H9 (cell line): ENCODE results near the gene TMPRSS7. TPM values are rescaled to one million over a fixed set of nuclear protein-coding genes. Genes with fewer than 3 reads are reported as not detected.

Source experiments
- DNase-seq: peaks from one replicate; pipeline ENCODE4 v3.0.0-alpha.2; 2017
- H2AFZ ChIP-seq: one replicate; pipeline ENCODE4 v1.6.1; 2013; ENCODE audit warnings: mild to moderate bottlenecking, low read length, control low read depth, moderate library complexity
- H2AK5ac ChIP-seq: 2 replicates; pipeline ENCODE4 v1.6.1; 2013; ENCODE audit warnings: low read length, control low read depth, mixed read lengths; ENCODE audit not compliant: insufficient read length
- H2BK120ac ChIP-seq: one replicate; pipeline ENCODE4 v1.6.1; 2013; ENCODE audit warnings: low read depth, mild to moderate bottlenecking, low read length, control low read depth, inconsistent platforms; ENCODE audit not compliant: poor library complexity, severe bottlenecking
- H2BK12ac ChIP-seq: 2 replicates; pipeline ENCODE4 v1.6.1; 2013; ENCODE audit warnings: low read length, control low read depth, mixed read lengths, low read depth; ENCODE audit not compliant: insufficient read length
- H2BK15ac ChIP-seq: 2 replicates; pipeline ENCODE4 v1.6.1; 2013; ENCODE audit warnings: low read depth, low read length, control low read depth
- H2BK20ac ChIP-seq: one replicate; pipeline ENCODE4 v1.6.1; 2013; ENCODE audit warnings: low read depth, mild to moderate bottlenecking, low read length, control low read depth, inconsistent platforms; ENCODE audit not compliant: poor library complexity, severe bottlenecking
- H2BK5ac ChIP-seq: 2 replicates; pipeline ENCODE4 v1.6.1; 2013; ENCODE audit warnings: low read length, control low read depth, mixed read lengths; ENCODE audit not compliant: insufficient read length
- H3K14ac ChIP-seq: 2 replicates; pipeline ENCODE4 v1.6.1; 2013; ENCODE audit warnings: low read length, control low read depth; ENCODE audit not compliant: insufficient read depth
- H3K18ac ChIP-seq: 2 replicates; pipeline ENCODE4 v1.6.1; 2013; ENCODE audit warnings: low read depth, mild to moderate bottlenecking, mixed read lengths, low read length, control low read depth; ENCODE audit not compliant: insufficient read length
- H3K23ac ChIP-seq: 2 replicates; pipeline ENCODE4 v1.6.1; 2013; ENCODE audit warnings: low read length, control low read depth, mixed read lengths, low read depth; ENCODE audit not compliant: insufficient read length
- H3K23me2 ChIP-seq: 2 replicates; pipeline ENCODE4 v1.6.1; 2013; ENCODE audit warnings: low read depth, mild to moderate bottlenecking, mixed read lengths, low read length, control low read depth; ENCODE audit not compliant: insufficient read length, poor library complexity, severe bottlenecking
- H3K27ac ChIP-seq: 2 replicates; pipeline ENCODE4 v1.5.1; 2013; ENCODE audit warnings: low read length, control low read depth, mixed read lengths, low read depth; ENCODE audit not compliant: insufficient read length
- H3K27me3 ChIP-seq: 2 replicates; pipeline ENCODE4 v1.6.1; 2013; ENCODE audit warnings: low read length, control low read depth, inconsistent platforms; ENCODE audit not compliant: insufficient read depth
- H3K4ac ChIP-seq: 2 replicates; pipeline ENCODE4 v1.6.1; 2013; ENCODE audit warnings: low read depth, mild to moderate bottlenecking, control low read depth, inconsistent platforms, low read length, moderate library complexity
- H3K4me1 ChIP-seq: 2 replicates; pipeline ENCODE4 v1.6.1; 2013; ENCODE audit warnings: low read length, control low read depth, inconsistent platforms; ENCODE audit not compliant: insufficient read depth
- H3K4me2 ChIP-seq: 2 replicates; pipeline ENCODE4 v1.6.1; 2013; ENCODE audit warnings: low read length, control low read depth, mixed read lengths; ENCODE audit not compliant: insufficient read length, insufficient read depth
- H3K56ac ChIP-seq: 2 replicates; pipeline ENCODE4 v1.6.1; 2013; ENCODE audit warnings: low read depth, mild to moderate bottlenecking, mixed read lengths, low read length, control low read depth; ENCODE audit not compliant: insufficient read length
- H3K79me1 ChIP-seq: 2 replicates; pipeline ENCODE4 v1.6.1; 2013; ENCODE audit warnings: low read depth, mild to moderate bottlenecking, moderate library complexity, low read length, control low read depth, inconsistent platforms; ENCODE audit not compliant: insufficient read depth, poor library complexity, severe bottlenecking
- H3K79me2 ChIP-seq: 2 replicates; pipeline ENCODE4 v1.6.1; 2013; ENCODE audit warnings: low read length, control low read depth, inconsistent platforms; ENCODE audit not compliant: insufficient read depth
- H3K9ac ChIP-seq: 2 replicates; pipeline ENCODE4 v1.6.1; 2013; ENCODE audit warnings: low read length, control low read depth, mixed read lengths; ENCODE audit not compliant: insufficient read length; ENCODE audit errors: extremely low read depth
- H3K9me3 ChIP-seq: one replicate; pipeline ENCODE4 v1.6.1; 2013; ENCODE audit warnings: low read depth, low read length, inconsistent platforms; ENCODE audit not compliant: control insufficient read depth
- H3T11ph ChIP-seq: one replicate; pipeline ENCODE4 v1.6.1; 2013; ENCODE audit warnings: mild to moderate bottlenecking, low read length, control low read depth, inconsistent platforms
- H4K20me1 ChIP-seq: one replicate; pipeline ENCODE4 v1.6.1; 2013; ENCODE audit not compliant: control insufficient read depth, insufficient read length, insufficient read depth
- H4K5ac ChIP-seq: 2 replicates; pipeline ENCODE4 v1.6.1; 2013; ENCODE audit warnings: low read depth, mild to moderate bottlenecking, mixed read lengths, low read length, control low read depth; ENCODE audit not compliant: insufficient read length
- H4K8ac ChIP-seq: replicated peaks from 2 replicates; pipeline ENCODE4 v1.6.1; 2013; ENCODE audit warnings: low read length, control low read depth, mixed read lengths, low read depth; ENCODE audit not compliant: insufficient read length
- H4K91ac ChIP-seq: 2 replicates; pipeline ENCODE4 v1.6.1; 2013; ENCODE audit warnings: low read depth, mild to moderate bottlenecking, moderate library complexity, mixed read lengths, low read length, control low read depth; ENCODE audit not compliant: insufficient read length
- H3K27ac Mint-ChIP-seq, 3 experiments: 2 replicates in 2 of 3; 3 replicates in 1 of 3; pipeline ENCODE4 v1.8.0; 2020 to 2021; ENCODE audit warnings: mixed read lengths in 3 of 3, mild to moderate bottlenecking in 1 of 3, moderate library complexity in 1 of 3
- H3K27me3 Mint-ChIP-seq: 2 replicates; pipeline ENCODE4 v1.8.0; 2021; ENCODE audit warnings: low read depth, mild to moderate bottlenecking, moderate library complexity, mixed read lengths
- H3K36me3 Mint-ChIP-seq, 3 experiments: 2 replicates in 2 of 3; 3 replicates in 1 of 3; pipeline ENCODE4 v1.8.0; 2020 to 2021; ENCODE audit warnings: low read depth in 3 of 3, mixed read lengths in 3 of 3; ENCODE audit not compliant: insufficient read depth in 1 of 3
- H3K4me1 Mint-ChIP-seq, 2 experiments: 2 replicates each; pipeline ENCODE4 v1.8.0; 2020; ENCODE audit warnings: mixed read lengths in 2 of 2
- H3K4me3 Mint-ChIP-seq, 2 experiments: 2 replicates in 1 of 2; 3 replicates in 1 of 2; pipeline ENCODE4 v1.8.0; 2020 to 2021; ENCODE audit warnings: mild to moderate bottlenecking in 2 of 2, mixed read lengths in 2 of 2, moderate library complexity in 1 of 2
- H3K9me3 Mint-ChIP-seq, 2 experiments: 2 replicates in 1 of 2; 3 replicates in 1 of 2; pipeline ENCODE4 v1.8.0; 2020; ENCODE audit warnings: mild to moderate bottlenecking in 2 of 2, mixed read lengths in 2 of 2, moderate library complexity in 1 of 2
- CTCF ChIP-seq: fragments of 200-600 bp; sonication (generic); conservative IDR thresholded peaks from 3 replicates; pipeline ENCODE4 v1.8.0; 2021; ENCODE audit warnings: antibody characterized with exemption, mild to moderate bottlenecking
- WGBS: extraction: QIAGEN DNeasy Blood & Tissue Kit; methylation state at CpG from one replicate; pipeline ENCODE4 v1.1.7; 2013; ENCODE audit warnings: missing lambda C conversion rate, low lambda C conversion rate, mixed read lengths; ENCODE audit not compliant: insufficient read length; ENCODE audit errors: extremely low coverage; 5-methylcytosine and 5-hydroxymethylcytosine counted together
- total RNA-seq: library from RNA; stranded (reverse); gene quantifications from 2 replicates; pipeline ENCODE4 v1.2.1, GENCODE V29; 2021

Gene TMPRSS7
- total RNA-seq, 1 experiment from 2014 or later = not detected

GRCh38 chr3:112005091-112005672 lies 29.4 kb upstream of the TMPRSS7 start:
- Histone ChIP-seq H2BK15ac (no peak overlapping the region), H3K9ac (no peak overlapping the region), H3K9me3 (no peaks in the 10 kb centered on the region), H3K27ac (no peak overlapping the region), H2BK120ac (no peak overlapping the region), H2BK20ac (no peak overlapping the region), H2AK5ac (no peak overlapping the region), H4K91ac (no peak overlapping the region), H4K20me1 (no peaks in the 10 kb centered on the region), H3K27me3 (no peaks in the 10 kb centered on the region), H3K4ac (no peak overlapping the region), H3K14ac (no peak overlapping the region), H2BK5ac (no peak overlapping the region), H2BK12ac (no peak overlapping the region), H3K56ac (no peak overlapping the region), H3K4me2 (no peak overlapping the region), H4K5ac (no peak overlapping the region), H4K8ac (no peak overlapping the region), H3K4me1 (0 out of 2 replicates have a peak, but pooled peaks cover 7% of the 10 kb centered on the region), H3K23ac (no peak overlapping the region), H3K18ac (no peak overlapping the region), H3K79me1 (no peaks in the 10 kb centered on the region), H2AFZ (no peak overlapping the region), H3T11ph (no peak overlapping the region), H3K79me2 (no peaks in the 10 kb centered on the region), H3K23me2 (no peaks in the 10 kb centered on the region)
- no peak for TF ChIP-seq CTCF
- Mint-ChIP-seq H3K9me3 (no peaks in the 10 kb centered on the region), H3K4me3 (no peak overlapping the region), H3K27ac (no peak overlapping the region), H3K4me1 (peaks cover 25 to 44% of the 10 kb centered on the region in 2 experiments), H3K36me3 (peaks cover 0 to 15% (median 5%) of the 10 kb centered on the region in 3 experiments; a peak in 4 of 7 replicates), H3K27me3 (peaks cover 2% of the 10 kb centered on the region; the same call in 1 of the 2 replicates)
- no CpG with 5 or more reads among the region's 4 CpGs for WGBS
- no peak for DNase-seq
